GM18870 (cell line): ENCODE results near the gene UBE2S.
"Not testable (repeated sequence)": the region's sequence is repeated elsewhere in the genome, so short reads cannot be mapped to it uniquely, and the experiment has no call there.

Source experiments
- ATAC-seq: cut with Tn5 transposase; IDR thresholded peaks from one replicate; pipeline ENCODE4 v1.9.1; 2021; ENCODE audit warnings: moderate library complexity; ENCODE audit not compliant: unreplicated experiment

UBE2S gene

DNA sequence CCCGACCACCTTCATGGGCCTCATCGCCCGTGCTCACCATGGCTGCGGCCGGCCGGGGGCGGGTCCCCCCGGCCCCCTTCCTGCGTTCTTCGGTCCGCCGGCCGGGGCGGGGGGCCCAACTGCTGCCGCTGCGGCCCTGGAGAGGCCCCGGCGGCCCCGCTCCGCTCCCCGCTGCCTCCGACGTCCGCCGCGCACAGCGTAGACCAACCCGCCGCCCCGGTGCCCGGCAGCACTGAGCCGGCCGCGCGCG, at the start of gene UBE2S:
UBE2S (minus strand) TSS at position 239 of the 250 bp plus-strand sequence; CDS start at position 40, 199 bp downstream.
- peak; percentile 59 for ATAC-seq

- ATAC-seq: no peak
Measured at GRCh38 chr19:55456347-55456746, 48.8 kb upstream of the UBE2S start.

DNA sequence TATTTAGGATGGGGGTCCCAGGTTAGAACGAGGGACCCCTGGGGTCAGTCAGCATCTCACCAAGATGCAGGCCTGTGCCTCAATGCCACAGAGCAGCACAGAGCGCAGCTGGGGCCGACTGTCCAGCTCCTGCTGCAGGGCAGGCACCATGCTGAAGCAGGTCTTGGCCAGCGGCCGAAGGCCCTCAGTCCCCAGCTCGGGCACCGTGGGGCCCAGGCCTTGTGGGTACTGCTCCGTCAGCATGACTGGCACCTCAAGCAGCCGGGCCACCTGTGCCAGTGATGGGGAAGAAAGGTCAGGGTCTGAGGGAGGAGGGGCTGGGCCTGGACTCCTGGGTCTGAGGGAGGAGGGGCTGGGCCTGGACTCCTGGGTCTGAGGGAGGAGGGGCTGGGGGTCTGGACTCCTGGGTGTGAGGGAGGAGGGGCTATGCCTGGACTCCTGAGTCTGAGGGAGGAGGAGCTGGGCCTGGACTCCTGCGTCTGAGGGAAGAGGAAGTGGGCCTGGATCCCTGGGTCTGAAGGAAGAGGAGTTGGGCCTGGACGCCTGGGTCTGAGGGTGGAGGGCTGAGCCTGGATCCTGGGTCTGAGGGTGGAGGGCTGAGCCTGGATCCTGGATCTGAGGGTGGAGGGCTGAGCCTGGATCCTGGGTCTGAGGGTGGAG, 48.1 kb upstream of the UBE2S start:
- ATAC-seq: no peak

DNA sequence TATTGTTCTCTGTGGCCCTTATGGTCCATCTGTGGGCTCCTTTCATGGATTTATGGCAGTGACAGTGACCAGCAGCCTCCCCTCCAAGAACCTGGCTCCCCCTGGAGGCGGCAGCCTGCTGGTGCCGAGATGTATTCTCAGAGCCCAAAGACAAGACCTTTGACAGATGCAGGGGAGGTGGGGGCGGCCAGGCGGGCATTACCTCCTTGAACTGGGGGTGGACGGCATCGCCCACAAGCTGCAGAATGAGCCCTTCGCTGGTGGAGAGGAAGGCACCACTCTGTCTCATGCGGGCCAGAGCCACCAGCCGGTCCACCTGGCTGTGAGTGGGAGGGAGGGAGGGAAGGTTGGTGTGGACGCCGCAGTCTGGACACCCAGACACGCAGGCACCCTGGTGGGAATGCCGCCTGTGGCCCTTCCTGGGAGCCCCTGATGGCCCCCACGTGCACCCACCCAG, 47.2 kb upstream of the UBE2S start:
- no peak for ATAC-seq

DNA sequence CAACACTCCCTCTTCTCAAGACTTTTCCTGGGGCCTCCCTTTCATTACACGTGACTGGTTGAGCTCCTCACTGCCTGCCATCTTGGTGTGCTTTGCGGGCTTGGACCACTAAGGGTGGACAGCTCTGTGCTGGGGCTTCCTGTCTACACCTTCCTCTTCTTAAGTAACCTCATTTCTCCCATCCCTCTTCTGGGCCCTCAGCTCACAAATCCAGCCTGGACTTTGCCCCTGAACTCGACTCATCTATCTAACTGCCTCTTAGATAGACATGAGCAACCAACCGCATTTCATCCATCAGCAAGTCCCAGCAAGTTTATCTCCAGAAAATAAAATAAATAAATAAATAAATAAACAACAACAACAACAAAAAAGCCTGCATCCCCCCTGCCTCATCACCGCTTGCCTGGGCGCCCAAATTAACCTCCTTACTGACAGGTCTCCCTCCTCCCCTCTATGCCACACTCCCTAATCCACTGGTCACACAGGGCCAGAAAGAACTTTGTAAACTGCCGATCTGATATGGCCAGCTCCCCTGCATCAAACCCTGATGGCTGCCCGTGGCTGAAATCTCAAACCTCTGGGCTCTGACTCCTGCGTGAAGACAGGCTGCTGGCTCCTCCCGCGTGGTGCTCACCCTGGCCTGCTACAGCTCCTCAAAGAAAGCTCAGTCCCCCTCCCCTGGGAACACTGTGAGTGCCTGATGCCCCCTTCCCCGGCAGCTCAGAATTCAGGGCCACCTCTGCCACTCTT, 46.1 kb upstream of the UBE2S start:
- no peak for ATAC-seq

- ATAC-seq: no peak
Measured at GRCh38 chr19:55452749-55453346, 45.3 kb upstream of the UBE2S start.

DNA sequence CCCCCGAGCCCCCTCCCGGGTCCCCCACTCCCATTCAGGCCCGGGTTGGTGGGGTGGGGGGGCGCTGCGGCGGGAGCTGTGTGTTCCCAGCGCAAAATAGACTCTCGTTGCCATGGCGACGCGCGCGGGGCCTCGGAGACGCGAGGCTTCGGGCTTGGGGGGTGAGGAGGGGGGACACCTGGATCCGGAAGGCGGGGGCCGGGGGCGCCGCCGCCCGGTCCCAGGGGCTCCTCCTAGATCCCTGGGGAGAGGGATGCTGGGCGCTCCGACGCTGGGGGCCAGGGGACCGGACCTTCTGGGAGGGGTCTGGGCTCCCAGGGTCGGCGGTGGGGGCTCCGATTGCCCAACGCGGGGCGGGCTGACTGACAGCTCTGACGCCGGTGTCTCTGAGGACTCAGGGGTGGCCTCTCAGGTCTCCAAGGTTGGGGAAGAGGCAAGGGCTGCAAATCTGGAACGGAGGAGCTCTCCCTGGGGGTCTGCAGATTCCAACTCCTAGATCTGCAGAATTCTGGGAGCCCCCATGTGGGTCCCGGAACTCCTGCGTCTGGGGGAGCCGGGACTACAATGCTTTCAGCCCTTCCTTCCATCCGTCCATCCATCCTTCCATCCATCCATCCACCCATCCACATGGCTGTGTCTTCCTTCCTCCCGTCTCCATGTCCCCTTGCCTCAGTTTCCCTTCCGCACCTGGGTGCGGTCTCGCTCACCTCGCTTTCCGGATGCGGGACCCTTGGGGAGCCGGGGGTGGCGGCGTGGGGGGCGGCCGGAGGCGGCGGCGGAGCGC, 44.6 kb upstream of the UBE2S start:
- no peak for ATAC-seq

DNA sequence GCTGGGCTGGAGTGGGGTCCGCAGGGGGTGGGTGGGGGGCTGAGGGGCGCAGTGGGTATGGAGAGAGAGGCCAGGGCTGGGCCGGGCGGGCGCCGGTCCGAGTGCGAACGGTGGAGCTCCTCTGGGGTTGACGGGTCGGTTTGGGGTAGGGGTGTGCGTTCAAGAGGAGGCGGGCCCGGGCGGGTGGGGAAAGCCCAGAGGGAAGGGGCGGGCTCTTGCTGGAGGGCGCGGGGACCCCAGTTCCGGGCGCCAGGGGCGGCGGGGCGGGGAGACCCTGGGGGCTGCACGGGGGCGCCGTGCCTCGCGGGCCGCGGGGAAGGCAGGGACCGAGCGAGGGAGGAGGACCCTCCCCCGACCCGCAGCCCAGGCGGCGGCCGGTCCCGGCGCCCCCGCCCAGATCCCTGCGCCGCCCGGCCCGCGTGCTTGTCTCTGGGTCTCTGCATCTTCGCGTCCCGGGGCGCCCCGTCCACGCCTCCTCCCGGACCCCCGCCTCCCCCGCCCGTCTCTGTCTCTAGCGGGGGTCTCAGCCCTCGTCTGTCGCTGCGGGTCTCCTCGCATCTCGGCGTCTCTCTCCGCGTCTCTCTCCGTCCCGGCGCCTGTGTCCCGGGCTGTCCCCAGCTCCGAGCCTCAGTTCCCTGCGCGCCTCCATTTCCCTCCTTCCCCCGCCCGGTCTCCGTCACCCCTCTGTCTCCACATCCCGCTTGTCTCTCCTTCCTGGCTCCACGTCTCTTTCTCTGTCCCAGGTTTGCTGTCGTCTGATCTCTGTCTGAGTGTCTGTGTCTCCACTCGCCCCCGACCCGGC, 43.8 kb upstream of the UBE2S start:
- no peak for ATAC-seq

GRCh38 chr19:55449469-55449868, 41.9 kb upstream of the UBE2S start:
- ATAC-seq: no peak

DNA sequence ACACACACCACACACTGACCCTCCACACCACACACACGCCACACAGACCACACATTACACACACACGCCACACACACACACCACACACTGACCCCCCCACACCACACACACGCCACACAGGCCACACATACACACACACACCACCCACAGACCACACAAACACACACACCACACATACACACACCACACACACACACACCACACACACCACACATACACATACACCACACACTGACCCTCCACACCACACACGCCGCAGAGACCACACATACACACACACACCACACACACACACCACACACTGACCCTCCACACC, 40.5 kb upstream of the UBE2S start:
- not testable (repeated sequence) for ATAC-seq

DNA sequence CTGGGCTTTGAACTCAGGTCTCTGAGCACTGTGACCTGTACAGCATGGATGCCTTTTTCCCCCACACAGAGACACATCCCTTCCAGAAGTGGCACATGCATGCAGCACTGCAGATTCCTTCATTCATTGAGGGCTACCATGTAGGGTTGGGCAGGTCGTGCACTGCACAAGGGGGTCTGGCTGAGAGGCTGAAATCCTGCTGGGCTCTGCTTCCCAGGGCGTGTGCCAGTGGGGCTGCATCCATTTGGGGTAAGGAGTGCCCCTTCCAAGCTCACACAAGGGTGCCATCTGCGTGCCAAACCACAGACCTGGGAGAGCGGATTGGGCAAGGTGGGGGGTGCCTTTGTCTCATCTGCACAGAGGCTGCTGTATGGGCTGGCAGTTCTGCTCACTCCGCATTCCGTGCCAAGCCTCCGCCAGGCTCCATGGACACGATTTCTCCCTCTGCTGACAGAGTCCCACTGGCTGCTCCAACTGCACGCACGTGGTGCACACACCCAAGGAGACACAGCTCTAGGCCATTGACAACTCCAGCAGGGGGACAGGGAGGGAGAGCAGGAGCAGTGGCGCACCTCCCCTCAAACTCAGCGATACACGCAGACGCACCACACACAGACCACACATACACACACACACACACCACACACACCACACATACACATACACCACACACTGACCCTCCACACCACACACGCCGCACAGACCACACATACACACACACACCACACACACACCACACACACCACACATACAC, 40.0 kb upstream of the UBE2S start:
- no peak for ATAC-seq

DNA sequence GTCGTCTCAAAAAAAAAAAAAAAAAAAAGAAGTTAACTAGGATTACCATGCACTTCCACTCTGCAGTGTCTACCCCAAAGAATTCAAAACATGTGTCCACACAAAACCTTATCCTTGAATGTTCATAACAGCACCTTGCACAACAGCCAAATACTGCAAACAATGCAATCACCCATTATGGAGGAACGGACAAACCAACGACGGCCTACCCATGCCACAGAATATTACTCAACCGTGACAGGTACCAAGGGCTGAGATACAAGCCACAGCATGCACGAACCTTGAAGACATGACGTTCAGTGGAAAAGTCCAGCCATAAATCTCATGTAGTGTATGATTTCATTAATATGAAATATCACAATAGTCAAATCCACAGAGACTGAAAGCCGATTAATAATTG, 38.5 kb upstream of the UBE2S start:
- no peak for ATAC-seq

DNA sequence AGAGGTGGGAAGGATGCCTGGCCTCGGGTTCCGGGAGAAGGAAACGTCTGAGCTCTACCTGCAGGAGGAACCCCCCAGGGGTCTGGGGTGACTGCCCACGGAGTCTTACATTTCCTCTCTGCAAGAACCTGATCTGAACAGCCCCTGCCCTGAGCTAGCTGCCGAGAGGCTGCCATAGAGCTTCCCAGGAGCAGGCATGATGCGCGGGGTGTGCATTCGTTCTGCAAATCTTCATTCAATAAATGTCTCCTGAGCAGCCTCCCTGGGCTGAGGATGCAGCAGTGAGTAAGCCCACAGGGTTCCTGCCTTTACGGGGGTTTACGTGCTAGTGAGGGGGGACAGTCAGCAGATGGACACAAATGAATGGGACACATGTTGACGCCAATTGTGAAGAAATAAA, 37.1 kb upstream of the UBE2S start:
- ATAC-seq: no peak

DNA sequence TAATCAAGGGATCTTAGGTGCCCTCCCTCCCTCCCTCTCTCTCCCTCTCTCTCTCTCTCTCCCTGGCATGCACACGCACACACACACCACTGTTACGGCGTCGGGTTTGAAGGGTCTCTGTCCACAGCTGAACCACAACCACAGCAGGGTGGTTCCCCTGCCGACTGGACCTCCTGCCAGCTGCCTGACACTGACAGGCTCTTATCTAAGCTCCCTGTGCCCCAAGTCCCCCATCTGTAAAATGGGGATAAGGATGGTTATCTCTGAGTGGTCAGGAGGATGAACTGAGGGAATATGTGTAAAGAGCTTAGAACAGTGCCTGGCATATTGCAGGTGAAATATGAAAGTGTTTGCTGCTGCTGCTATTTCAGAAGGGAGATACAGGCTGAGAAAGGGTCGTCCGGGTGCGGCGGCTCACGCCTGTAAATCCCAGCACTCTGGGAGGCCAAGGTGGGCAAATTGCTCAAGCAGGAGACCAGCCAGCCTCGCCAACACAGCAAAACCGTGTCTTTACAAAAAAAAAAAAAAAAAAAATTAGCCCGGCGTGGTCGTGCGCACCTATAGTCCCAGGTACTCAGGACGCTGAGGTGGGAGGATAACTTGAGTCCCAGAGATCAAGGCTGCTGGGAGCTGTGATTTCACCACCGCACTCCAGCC, 36.4 kb upstream of the UBE2S start:
- no peak for ATAC-seq

DNA sequence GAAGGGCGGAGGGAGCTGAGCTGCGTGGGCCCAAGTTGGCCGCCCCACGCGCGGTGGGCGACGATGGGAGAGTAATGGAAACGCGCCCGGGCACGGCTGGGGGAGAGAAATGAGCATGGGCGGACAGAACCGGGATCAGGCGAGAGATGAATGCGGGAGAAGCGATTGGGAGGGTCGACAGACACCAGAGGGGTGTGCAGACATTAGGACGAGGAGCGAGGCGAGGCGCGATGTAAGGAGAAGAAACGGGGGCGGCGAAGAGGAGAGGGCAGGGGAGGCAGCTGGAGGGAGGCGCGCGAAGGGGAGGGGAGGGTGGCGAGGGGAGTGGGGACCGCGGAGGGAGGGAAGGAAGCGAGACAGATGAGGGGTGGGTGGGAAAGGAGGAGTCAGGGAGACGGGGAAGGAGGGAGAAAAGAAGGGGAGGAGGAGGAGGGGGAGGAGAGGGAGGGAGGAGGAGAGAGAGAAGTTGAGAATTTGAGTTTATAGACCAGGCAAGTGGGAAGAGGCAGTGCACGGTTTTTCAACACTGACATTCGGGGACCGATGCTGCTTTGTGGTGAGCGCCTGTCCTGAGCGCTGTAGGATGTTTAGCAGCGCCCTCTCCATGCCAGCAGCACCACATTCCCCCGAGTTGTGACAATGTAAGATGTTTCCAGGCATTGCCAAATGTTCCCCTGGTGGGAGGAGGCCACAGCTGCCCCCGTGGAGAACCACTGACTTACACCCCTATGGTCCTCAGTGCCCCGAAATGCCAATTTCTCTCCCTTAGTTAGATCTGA, 35.6 kb upstream of the UBE2S start, which contains the start of gene SHISA7:
SHISA7 (minus strand) TSS at position 256 of the 779 bp plus-strand sequence. CDS start 437 bp downstream, outside the sequence.
- no peak for ATAC-seq

DNA sequence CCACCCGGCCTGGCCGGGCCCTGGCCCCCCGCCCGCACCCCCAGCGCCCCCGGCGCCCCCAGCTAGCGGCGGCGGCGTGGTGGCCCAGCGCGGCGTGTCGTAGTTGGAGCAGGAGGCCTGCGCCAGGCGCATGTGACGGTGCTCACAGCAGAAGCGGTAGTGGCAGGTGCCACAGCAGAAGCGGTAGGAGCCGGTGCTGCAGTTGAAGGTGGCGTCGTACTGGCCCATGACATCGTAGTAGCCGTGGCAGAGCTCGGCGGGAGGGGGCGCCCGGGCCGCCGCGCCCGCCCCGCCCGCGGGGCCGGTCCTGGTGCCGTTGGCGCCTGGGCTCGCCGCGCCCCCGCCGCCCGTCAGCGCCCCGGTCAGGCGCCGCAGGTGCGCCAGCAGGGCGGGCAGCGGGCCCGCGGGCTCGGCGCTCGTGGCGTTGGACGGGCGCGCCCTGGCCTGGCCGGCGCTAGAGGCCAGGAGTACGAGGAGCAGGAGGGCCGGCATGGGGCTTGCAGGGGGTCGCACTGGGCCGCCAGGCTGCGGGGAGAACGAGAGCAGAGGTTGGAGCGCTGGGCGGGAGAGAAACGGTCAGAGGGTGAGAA, 34.9 kb upstream of the UBE2S start:
- ATAC-seq: no peak

DNA sequence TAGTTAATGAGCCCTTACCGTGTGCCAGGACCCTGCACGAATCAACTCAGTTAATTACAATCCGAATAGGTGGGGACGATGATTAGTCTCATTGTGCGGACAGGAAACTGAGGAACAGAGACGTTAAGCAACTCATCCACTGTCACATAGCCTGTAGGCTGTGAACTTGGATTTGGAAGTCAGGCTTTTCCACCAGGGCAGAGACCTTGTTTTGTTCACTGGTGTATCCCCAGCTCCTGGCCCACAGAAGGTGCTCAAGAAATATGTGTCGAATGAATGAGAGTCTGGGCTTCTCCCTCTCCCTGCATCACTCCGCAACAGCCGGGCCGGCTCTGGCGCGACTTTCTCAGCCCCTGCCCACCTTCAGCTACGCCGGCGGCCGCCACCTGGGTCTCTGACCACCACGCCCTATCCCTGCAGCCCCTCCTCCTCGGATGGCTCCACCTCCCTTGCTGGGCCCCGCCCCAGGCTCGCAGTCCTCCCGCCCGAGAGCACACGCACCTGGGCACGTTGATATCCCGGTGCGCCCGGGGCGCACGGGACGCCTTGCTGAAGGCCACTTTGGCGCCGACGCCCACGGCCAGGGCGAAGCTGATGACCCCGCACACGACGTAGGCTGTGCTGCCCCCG, 34.2 kb upstream of the UBE2S start:
- ATAC-seq: no peak

GRCh38 chr19:55441319-55441691, 33.7 kb upstream of the UBE2S start:
- no peak for ATAC-seq
